SHP77 treated with DMSO at 0.1 percent for 48 hours (cell line): ENCODE data around the gene UAP1L1.

ENCODE experiments used
- DNase-seq: peaks from one replicate; lab custom pipeline; 2025; lab: John Stamatoyannopoulos, UW

UAP1L1 gene

DNA sequence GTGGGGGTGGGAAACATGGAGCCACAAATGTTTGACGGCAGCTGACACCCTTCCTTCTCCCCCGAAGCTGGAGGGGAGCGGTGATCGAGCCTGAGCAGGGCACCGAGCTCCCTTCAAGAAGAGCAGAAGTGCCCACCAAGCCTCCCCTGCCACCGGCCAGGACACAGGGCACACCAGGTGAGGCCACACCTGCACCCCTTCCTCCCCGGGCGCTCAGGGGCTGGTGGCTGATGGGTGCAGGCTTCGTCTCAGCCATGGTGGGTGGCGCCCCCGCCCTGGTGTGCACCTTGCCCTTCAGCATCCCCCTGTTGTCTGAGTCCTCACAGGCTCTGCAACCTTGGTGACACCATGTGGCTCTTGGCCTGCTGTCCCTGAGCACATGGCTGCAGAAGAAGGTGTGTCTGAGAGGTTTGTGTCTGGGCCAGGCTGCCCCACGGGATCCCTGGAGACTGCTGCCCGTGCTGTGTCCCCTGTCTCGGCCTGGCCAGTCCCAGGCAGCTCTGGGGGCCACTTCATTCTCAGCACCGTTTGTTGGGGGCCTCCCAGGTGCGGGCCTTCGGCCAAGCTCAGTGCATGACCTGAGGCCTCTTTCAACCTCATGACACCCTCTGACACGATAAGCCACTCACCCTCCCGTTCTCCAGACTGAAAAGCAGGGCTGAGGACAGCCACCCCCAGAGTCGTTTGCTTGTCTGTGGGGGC is 20.6 kb downstream of the UAP1L1 start:
- DNase-seq: no peak

DNA sequence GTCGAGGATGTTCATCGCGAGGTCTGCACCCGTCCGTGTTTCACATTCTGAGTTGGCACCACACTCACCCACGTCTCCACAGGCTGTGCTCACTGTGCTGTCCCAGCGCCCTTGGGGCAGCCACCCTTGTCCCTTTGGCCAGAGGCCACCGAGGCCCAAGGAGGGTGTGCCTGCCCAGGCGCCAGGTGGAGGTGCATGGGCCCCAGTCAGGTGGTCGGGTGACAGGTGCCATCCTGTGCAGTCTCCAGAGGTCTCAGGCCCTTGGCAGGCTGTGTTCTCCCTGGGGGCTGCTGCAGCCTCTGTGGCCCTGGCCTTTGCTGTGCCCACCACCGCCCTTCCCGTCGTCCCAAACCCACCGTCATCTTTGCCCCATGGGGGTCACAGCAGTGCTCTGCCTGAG is 21.9 kb downstream of the UAP1L1 start:
- no peak for DNase-seq

DNA sequence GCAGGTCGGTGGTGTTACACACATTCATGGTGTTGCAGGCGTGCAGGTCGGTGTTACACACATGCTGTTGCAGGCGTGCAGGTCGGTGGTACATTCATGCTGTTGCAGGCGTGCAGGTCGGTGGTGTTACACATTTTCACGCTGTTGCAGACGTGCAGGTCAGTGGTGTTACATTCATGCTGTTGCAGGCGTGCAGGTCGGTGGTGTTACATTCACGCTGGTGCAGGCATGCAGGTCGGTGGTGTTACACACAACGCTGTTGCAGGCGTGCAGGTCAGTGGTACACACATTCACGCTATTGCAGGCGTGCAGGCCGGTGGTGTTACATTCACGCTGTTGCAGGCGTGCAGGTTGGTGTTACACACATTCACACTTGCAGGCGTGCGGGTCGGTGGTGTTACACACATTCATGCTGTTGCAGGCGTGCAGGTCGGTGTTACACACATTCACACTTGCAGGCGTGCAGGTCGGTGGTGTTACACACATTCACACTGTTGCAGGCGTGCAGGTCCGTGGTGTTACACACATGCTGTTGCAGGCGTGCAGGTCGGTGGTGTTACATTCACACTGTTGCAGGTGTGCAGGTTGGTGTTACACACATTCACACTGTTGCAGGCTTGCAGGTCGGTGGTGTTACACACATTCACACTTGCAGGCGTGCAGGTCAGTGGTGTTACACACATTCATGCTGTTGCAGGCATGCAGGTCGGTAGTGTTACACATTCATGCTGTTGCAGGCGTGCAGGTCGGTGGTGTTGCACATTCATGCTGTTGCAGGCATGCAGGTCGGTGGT is 26.1 kb downstream of the UAP1L1 start:
- DNase-seq: no peak

- no peak for DNase-seq
Observed at GRCh38 chr9:137105814-137106661, 28.7 kb downstream of the UAP1L1 start.

DNA sequence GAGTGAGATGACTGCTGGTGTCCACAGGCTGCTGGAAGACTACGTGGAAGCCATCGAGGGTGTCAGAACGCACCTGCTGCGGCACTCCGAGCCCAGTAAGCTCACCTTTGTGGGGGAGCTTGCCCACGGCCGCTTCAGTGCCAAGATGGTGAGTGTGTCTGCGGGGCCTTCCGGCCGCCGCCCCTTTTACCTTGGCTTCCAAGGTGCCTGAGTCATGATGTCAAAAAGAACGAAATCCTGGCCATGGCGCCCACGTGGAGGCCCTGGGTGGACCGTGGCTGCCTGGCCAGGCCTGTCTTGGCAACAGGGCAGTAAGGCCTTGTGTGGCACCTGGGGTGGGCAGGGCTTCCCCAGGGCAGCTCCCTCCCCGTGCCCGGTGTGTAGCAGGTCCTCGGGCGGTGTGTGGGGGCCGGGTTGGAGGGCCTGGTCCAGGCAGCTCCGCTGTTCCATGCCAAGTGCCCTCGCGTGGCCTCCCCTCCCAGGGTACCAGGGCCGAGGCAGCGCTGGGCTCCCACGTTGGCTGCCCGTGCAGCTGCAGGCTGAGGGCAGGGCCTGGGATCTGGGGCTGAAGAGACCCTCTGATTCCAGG is 29.4 kb downstream of the UAP1L1 start:
- DNase-seq: no peak

DNA sequence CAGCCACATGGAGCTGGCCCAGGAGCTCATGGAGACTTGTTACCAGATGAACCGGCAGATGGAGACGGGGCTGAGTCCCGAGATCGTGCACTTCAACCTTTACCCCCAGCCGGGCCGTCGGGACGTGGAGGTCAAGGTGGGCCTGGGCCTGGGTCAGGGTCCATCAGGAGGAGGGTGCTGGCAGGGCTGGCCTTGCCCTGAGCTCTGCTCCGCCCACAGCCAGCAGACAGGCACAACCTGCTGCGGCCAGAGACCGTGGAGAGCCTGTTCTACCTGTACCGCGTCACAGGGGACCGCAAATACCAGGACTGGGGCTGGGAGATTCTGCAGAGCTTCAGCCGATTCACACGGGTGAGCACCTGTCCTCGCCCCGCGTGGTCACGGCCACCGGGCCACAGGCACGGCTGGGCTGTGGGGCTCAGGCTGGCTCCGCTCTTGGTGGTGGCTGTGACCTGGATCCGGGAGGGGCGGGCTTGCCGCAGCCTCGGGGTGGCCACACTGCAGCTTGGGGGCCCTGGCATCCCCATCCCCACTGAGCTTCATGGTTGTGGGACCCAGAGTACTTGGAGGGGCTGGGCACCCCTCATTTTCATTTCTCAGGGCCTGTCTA is 30.1 kb downstream of the UAP1L1 start:
- DNase-seq: no peak

- DNase-seq: no peak
Observed at GRCh38 chr9:137107982-137108381, 30.7 kb downstream of the UAP1L1 start.

- DNase-seq: no peak
Observed at GRCh38 chr9:137108608-137109249, 31.4 kb downstream of the UAP1L1 start.

DNA sequence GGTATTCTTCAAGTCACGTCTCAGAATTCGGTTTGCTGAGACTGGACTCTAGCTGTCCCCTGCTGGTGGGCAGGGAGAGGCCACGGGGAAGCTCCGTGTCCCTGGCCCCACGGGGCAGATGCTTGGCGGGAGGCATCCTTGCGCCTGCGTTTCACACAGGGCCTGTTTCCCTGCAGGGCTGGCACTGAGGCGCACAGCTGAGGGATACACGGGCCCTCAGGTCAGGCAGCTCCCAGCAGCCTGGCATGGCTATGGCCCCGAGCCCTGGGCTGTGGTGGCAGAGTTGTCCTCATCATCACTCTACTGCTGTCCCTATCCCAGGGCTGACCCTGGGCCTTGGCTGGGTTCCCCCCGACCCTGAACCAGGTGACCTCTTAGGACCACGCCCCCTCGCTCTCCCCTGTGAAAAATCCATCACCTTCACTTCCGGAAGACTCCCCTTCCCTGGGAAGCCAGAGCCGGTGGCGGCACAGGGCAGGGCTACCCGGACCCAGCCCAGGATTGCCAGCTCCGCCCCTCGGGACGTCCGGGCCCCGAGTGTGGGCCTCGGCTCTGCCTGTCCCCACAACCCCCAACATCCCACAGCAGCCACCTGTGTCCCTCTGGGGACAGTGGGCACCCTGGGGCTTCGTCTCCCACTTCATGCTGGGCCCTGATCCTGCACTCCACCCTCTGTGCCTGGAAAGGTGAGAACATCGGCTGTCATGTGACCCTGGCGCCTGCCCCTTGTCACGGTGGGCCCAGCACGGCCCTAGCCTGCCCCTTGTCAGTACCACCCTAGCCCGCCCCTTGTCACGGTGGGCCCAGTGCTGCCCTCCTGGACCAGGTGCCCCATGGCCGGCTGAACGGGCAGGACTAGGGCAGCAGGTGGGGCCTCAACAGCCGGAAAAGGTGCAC is 32.2 kb downstream of the UAP1L1 start:
- DNase-seq: no peak

DNA sequence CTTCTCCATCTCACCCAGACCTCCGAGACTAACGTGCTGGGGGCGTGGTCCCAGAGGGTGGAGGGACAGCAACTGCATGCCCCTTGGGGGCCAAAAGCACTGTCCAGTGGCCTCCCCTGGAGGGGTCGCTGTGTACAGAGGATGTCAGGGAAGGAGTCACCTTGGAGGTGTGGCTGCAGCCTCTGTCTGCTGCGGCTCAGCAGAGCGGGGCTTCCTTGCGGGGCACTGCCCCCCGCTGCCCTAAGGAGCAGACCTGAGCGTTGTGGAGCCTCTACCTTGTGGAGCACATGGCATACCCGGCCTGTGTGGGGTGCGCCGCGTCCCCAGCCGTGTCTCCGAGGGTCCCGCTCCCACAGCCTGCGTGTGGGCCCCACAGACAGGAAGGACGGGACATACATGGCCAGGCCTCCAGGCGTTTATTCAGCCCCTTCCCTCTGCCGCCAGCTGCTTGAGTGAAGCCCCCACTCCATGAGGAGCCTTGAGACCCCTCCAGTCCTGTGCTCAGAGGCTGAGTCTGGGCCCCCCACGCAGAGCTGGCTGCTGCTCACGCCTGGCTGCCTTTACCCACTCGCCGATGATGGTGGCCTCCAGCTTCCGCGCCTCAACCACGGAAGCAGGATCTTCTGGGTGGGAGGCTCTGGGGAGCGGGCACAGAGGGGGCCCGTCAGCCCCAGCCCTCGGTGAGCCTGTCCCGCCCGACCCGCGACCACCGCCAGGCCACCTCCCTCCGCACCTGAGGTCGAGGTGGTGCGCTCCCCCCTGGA is 33.0 kb downstream of the UAP1L1 start:
- no peak for DNase-seq

GRCh38 chr9:137110911-137111787 is 33.8 kb downstream of the UAP1L1 start:
- no peak for DNase-seq

- DNase-seq: no peak
Observed at GRCh38 chr9:137111788-137112563, 34.7 kb downstream of the UAP1L1 start.

DNA sequence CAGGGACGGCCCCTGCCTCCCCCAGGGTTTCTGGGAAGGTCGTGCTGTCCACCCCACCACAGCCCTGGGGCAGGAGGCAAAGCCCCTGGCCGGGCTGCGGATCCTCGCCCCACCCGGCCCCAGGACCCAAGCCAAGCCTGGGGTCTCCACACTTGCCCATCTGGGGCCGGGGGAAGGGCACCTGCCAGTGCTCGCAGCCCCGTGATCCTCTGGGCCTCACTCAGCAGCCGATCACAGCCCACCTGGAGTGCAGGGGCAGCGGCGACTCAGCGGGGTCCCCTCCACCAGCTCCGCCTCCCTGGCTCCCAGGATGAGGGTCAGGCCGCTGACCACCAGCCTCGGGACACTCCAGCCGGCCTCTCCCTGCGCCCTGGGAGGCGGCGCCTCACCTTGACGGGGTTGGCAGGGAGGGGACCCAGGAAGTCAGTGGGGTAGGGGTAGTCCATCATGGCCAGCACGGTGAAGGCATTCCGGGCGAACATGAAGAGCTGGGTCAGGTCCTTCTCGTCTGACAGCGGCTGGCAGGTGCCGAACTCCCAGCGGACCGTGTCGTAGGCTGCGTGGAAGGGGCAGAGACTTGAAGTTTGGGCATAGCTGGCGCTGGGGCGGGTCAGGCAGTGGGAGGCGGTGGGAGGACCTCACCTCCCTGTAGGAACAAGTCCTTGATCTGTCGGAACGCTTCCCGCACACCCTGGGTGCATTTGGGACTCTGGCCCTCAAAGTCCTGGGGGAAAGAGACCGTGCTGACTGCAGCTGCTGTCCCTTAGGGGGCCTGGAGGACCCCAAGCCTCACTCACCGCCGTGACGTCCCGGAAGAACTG is 35.5 kb downstream of the UAP1L1 start:
- DNase-seq: no peak

GRCh38 chr9:137113385-137114159 is 36.3 kb downstream of the UAP1L1 start:
- no peak for DNase-seq

GRCh38 chr9:137114220-137114612 is 36.9 kb downstream of the UAP1L1 start:
- no peak for DNase-seq
